ENCODE results near the gene TLE2. TPM values are rescaled to one million over a fixed set of nuclear protein-coding genes. Genes with fewer than 3 reads are reported as not detected.

TLE2 gene
- total RNA-seq, 1 experiment from 2014 or later, result 6.2 TPM

DNA sequence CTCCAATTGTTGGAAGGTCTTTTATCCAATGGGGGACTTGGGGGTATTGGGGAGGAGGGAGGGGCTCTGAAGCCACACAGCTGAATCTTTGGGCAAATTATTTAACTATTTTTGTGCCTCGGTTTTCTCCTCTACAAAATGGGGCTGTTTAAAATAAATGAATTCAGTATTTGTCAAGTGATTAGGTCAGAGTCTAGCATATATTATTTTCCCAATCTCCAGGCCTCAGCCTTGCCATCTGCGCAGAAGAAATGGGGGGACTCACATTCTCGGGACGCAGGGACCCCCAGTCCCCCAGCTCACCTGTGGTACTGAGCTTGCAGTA lies 31.7 kb upstream of the TLE2 start:
- H3K9me3 ChIP-seq (ENCODE audit: control insufficient read depth, insufficient read depth, low read depth, low read length), result no peaks in the 10 kb centered on the region
- DNase-seq (ENCODE audit: low read depth, low spot score) (no peak), ATAC-seq (no peak)
- peaks cover 27% of the 10 kb centered on the region for H3K4me1 ChIP-seq (ENCODE audit: control insufficient read depth, insufficient read depth, low read length)
- no peaks in the 10 kb centered on the region for H3K27me3 ChIP-seq (ENCODE audit: control insufficient read depth, insufficient read depth, low read length)
- H3K4me3 ChIP-seq (ENCODE audit: low read depth in 2 of 2, low read length in 2 of 2), result peak overlapping the region; percentile 64 to 66
- peak overlapping the region; percentile 83 for H3K27ac ChIP-seq (ENCODE audit: low read length)
- TF ChIP-seq POLR2AphosphoS5 (IDR thresholded peaks at IDR 0.05; ENCODE audit: low read depth, low read length) (no peak), TCF7L2 (IDR thresholded peaks at IDR 0.05; ENCODE audit: low read depth, low read length) (no peak), SIN3A (IDR thresholded peaks at IDR 0.05; ENCODE audit: borderline replicate concordance, insufficient read depth, low read depth, low read length) (no peak)
- TF ChIP-seq, protein P1, sequence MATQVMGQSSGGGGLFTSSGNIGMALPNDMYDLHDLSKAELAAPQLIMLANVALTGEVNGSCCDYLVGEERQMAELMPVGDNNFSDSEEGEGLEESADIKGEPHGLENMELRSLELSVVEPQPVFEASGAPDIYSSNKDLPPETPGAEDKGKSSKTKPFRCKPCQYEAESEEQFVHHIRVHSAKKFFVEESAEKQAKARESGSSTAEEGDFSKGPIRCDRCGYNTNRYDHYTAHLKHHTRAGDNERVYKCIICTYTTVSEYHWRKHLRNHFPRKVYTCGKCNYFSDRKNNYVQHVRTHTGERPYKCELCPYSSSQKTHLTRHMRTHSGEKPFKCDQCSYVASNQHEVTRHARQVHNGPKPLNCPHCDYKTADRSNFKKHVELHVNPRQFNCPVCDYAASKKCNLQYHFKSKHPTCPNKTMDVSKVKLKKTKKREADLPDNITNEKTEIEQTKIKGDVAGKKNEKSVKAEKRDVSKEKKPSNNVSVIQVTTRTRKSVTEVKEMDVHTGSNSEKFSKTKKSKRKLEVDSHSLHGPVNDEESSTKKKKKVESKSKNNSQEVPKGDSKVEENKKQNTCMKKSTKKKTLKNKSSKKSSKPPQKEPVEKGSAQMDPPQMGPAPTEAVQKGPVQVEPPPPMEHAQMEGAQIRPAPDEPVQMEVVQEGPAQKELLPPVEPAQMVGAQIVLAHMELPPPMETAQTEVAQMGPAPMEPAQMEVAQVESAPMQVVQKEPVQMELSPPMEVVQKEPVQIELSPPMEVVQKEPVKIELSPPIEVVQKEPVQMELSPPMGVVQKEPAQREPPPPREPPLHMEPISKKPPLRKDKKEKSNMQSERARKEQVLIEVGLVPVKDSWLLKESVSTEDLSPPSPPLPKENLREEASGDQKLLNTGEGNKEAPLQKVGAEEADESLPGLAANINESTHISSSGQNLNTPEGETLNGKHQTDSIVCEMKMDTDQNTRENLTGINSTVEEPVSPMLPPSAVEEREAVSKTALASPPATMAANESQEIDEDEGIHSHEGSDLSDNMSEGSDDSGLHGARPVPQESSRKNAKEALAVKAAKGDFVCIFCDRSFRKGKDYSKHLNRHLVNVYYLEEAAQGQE (IDR thresholded peaks at IDR 0.05; ENCODE audit: insufficient read depth in 1 of 2, low read depth in 2 of 2, low read length in 1 of 2), result no peak
- TF ChIP-seq, protein P2, sequence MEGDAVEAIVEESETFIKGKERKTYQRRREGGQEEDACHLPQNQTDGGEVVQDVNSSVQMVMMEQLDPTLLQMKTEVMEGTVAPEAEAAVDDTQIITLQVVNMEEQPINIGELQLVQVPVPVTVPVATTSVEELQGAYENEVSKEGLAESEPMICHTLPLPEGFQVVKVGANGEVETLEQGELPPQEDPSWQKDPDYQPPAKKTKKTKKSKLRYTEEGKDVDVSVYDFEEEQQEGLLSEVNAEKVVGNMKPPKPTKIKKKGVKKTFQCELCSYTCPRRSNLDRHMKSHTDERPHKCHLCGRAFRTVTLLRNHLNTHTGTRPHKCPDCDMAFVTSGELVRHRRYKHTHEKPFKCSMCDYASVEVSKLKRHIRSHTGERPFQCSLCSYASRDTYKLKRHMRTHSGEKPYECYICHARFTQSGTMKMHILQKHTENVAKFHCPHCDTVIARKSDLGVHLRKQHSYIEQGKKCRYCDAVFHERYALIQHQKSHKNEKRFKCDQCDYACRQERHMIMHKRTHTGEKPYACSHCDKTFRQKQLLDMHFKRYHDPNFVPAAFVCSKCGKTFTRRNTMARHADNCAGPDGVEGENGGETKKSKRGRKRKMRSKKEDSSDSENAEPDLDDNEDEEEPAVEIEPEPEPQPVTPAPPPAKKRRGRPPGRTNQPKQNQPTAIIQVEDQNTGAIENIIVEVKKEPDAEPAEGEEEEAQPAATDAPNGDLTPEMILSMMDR (IDR thresholded peaks at IDR 0.05), result no peak
- POLR2A ChIA-PET, result no interaction called here
- intact Hi-C loops (cut with micrococcal nuclease; ENCODE audit: unreplicated experiment), result no loop called here
- H3K36me3 ChIP-seq (ENCODE audit: control insufficient read depth, insufficient read depth, low read length), result no peaks in the 10 kb centered on the region
- CTCF ChIA-PET, result interaction anchor here (0.6 kb wide), 1 partner anchor 38 kb away, joined by 3 read pairs; no protein-coding TSS in a partner anchor
- no TSS peak for BruUV-seq (replicated peaks)
- in situ Hi-C loops (cut with HindIII; ENCODE audit: low pct_unique_long_range_greater_than_20kb, low sequenced_read_pairs), result no loop called here

DNA sequence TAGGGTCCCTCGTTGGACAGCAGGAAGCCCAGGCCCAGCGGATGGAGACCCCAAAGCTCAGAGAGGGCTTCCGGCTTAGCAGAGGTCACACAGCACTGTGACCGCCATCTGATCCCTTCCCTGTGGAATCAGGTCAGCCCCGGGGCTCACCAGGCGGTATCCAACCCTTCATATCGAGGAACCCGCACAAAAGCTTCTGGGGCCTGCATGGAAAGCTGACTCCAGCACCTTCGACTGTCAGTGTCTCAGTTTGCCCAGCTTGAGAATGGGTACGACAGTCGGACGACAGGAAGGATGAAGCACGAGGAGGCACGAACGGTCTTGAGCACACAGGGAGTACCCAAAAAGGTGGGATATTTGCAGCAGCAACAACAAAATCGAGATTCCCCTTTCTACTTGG lies 30.6 kb upstream of the TLE2 start:
- no peak for TF ChIP-seq SIN3A (IDR thresholded peaks at IDR 0.05; ENCODE audit: borderline replicate concordance, insufficient read depth, low read depth, low read length)
- no peak for TF ChIP-seq POLR2AphosphoS5 (IDR thresholded peaks at IDR 0.05; ENCODE audit: low read depth, low read length)
- TF ChIP-seq, protein P1 (IDR thresholded peaks at IDR 0.05; ENCODE audit: insufficient read depth in 1 of 2, low read depth in 2 of 2, low read length in 1 of 2), result no peak
- Histone ChIP-seq H3K27ac (ENCODE audit: low read length) (no peak overlapping the region), H3K4me1 (ENCODE audit: control insufficient read depth, insufficient read depth, low read length) (peaks cover 33% of the 10 kb centered on the region), H3K9me3 (ENCODE audit: control insufficient read depth, insufficient read depth, low read depth, low read length) (no peaks in the 10 kb centered on the region), H3K4me3 (ENCODE audit: low read depth in 2 of 2, low read length in 2 of 2) (no peak overlapping the region), H3K27me3 (ENCODE audit: control insufficient read depth, insufficient read depth, low read length) (no peaks in the 10 kb centered on the region), H3K36me3 (ENCODE audit: control insufficient read depth, insufficient read depth, low read length) (no peaks in the 10 kb centered on the region)
- DNase-seq (ENCODE audit: low read depth, low spot score), result no peak
- ChIA-PET POLR2A (no interaction called here), CTCF (no interaction called here)
- intact Hi-C loops (cut with micrococcal nuclease; ENCODE audit: unreplicated experiment), result no loop called here
- in situ Hi-C loops (cut with HindIII; ENCODE audit: low pct_unique_long_range_greater_than_20kb, low sequenced_read_pairs), result no loop called here
- ATAC-seq, result no peak
- BruUV-seq (replicated peaks), result TSS peak; percentile 87

Data from Panc1 (cell line).